Suprapubic skin (tissue), 4 donors: ENCODE measurements around the gene SNX13.

ENCODE experiments used
- EP300 ChIP-seq: sonication (generic); formaldehyde crosslinking; IDR thresholded peaks from one replicate; pipeline ENCODE4 v1.6.1; 2017; ENCODE audit warnings: antibody characterized with exemption
- POLR2A ChIP-seq, 2 donors: fragments of 450-650 bp; IDR thresholded peaks; one replicate each; pipeline ENCODE4 v1.6.1; 2017; ENCODE audit warnings: antibody characterized with exemption in 2 of 2, mild to moderate bottlenecking in 2 of 2, moderate library complexity in 2 of 2
- POLR2AphosphoS5 ChIP-seq, 3 donors: sonication (generic); formaldehyde crosslinking; IDR thresholded peaks; one replicate each; pipeline ENCODE4 v1.6.1; 2017; ENCODE audit warnings: antibody characterized with exemption in 3 of 3
- TF ChIP-seq, protein P1 (sequence below), 2 donors: fragments of 200-600 bp in 1 of 2; fragments of 450-650 bp in 1 of 2; sonication (generic) in 1 of 2; IDR thresholded peaks; one replicate each; pipeline ENCODE4 v1.5.1; 2016 to 2019; ENCODE audit warnings: antibody characterized with exemption in 2 of 2, mild to moderate bottlenecking in 1 of 2, moderate library complexity in 1 of 2

DNA sequence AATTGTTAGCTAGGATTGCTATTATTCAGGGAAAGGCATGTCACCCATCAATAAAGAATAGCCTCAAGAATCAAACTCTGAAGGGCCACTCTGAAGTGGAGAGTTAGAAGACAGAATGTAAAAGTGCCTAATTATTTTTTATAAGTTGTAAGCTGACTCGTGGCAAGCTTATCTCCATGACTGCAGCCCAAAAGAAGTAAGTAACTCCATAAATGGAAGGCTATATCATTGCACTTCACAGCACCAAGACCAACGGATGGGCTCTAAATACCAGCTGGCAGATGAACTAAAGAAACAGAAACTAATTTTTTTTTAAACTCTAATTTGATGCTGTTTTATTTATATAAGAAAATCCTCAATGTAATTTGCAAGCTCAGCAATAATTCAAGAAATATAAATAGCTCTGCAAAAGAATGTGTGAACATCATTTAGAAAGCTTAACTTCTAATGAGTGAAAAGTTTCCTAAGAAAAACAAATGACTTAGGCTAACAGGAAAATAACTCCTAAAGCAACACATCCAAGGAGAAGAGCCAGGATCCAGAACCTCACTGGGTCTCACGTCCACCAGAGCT is 165.5 kb downstream of the SNX13 start:
- TF ChIP-seq, protein P1, sequence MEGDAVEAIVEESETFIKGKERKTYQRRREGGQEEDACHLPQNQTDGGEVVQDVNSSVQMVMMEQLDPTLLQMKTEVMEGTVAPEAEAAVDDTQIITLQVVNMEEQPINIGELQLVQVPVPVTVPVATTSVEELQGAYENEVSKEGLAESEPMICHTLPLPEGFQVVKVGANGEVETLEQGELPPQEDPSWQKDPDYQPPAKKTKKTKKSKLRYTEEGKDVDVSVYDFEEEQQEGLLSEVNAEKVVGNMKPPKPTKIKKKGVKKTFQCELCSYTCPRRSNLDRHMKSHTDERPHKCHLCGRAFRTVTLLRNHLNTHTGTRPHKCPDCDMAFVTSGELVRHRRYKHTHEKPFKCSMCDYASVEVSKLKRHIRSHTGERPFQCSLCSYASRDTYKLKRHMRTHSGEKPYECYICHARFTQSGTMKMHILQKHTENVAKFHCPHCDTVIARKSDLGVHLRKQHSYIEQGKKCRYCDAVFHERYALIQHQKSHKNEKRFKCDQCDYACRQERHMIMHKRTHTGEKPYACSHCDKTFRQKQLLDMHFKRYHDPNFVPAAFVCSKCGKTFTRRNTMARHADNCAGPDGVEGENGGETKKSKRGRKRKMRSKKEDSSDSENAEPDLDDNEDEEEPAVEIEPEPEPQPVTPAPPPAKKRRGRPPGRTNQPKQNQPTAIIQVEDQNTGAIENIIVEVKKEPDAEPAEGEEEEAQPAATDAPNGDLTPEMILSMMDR (IDR thresholded peaks at IDR 0.05): no peak
- TF ChIP-seq POLR2AphosphoS5 (IDR thresholded peaks at IDR 0.05) (no peak), POLR2A (IDR thresholded peaks at IDR 0.05) (no peak), EP300 (no peak)
